Thyroid gland (tissue), 4 donors: ENCODE data around the gene PADI2. TPM values are rescaled to one million over a fixed set of nuclear protein-coding genes. Genes with fewer than 3 reads are reported as not detected.
A peak's percentile ranks its signal among the peaks of the same experiment; 100 is the strongest.

ENCODE experiments used
- DNase-seq, 2 donors: peaks; one replicate each; pipeline ENCODE4 v3.0.0-alpha.2; 2019
- H3K27ac ChIP-seq, 3 donors: fragments of 200-600 bp; sonication (generic); 1 replicate in 2 of 3; 2 replicates in 1 of 3; pipeline ENCODE4 v1.5.1; 2016 to 2019; ENCODE audit warnings: mild to moderate bottlenecking in 1 of 3, moderate library complexity in 1 of 3
- H3K27me3 ChIP-seq: fragments of 200-600 bp; sonication (generic); one replicate; pipeline ENCODE4 v1.5.1; 2019
- H3K36me3 ChIP-seq, 2 donors: fragments of 200-600 bp; sonication (generic); one replicate each; pipeline ENCODE4 v1.5.1; 2016 to 2019
- H3K4me1 ChIP-seq, 2 donors: fragments of 200-600 bp; sonication (generic); one replicate each; pipeline ENCODE4 v1.5.1; 2017 to 2019
- H3K4me3 ChIP-seq, 3 donors: fragments of 200-600 bp; sonication (generic); replicated peaks in 1 of 3; 1 replicate in 2 of 3; 2 replicates in 1 of 3; pipeline ENCODE4 v1.5.1; 2016; ENCODE audit warnings: mild to moderate bottlenecking in 1 of 3
- H3K9me3 ChIP-seq: fragments of 200-600 bp; sonication (generic); one replicate; pipeline ENCODE4 v1.5.1; 2017
- POLR2A ChIP-seq, 2 donors: fragments of 450-650 bp; IDR thresholded peaks; one replicate each; pipeline ENCODE4 v1.6.1; 2017; ENCODE audit warnings: antibody characterized with exemption in 2 of 2, mild to moderate bottlenecking in 2 of 2, moderate library complexity in 1 of 2
- WGBS, 2 donors: methylation state at CpG; one replicate each; pipeline ENCODE4 v1.1.5; 2017; 5-methylcytosine and 5-hydroxymethylcytosine counted together
- intact Hi-C: fragments of 100-400 bp; cut with DNase I; formaldehyde crosslinking; loops from one replicate; pipeline ENCODE4 v1.15.1; 2023
- total RNA-seq, 4 donors: library from RNA; depleted of rRNA; stranded (reverse); fragments of >200 nt; gene quantifications; one replicate each; pipeline ENCODE4 v1.2.3, GENCODE V29; 2016
- TF ChIP-seq, protein P1 (sequence below), 6 experiments: fragments of 200-600 bp in 3 of 6; fragments of 450-650 bp in 3 of 6; sonication (generic) in 3 of 6; IDR thresholded peaks; one replicate each; pipeline ENCODE4 v1.5.1; 2016 to 2019; ENCODE audit warnings: antibody characterized with exemption in 6 of 6, mild to moderate bottlenecking in 2 of 6, inconsistent platforms in 1 of 6, moderate library complexity in 1 of 6

PADI2 gene
- total RNA-seq, 4 donors from 2014 or later, result 0.13 to 0.49 (median 0.38) TPM

- DNase-seq, result peak; percentile 97 to 98
- peaks cover 0 to 9% of the 10 kb centered on the region in 2 donors for H3K36me3 ChIP-seq
- peak within 1 kb of the TSS in 2 of 3 donors; percentile 80 to 86 for H3K27ac ChIP-seq
- H3K4me1 ChIP-seq, result peaks cover 10 to 12% of the 10 kb centered on the region in 2 donors
- H3K9me3 ChIP-seq, result no peaks in the 10 kb centered on the region
- H3K4me3 ChIP-seq, result peak within 1 kb of the TSS; percentile 47 to 83 (median 50)
- TF ChIP-seq, protein P1, sequence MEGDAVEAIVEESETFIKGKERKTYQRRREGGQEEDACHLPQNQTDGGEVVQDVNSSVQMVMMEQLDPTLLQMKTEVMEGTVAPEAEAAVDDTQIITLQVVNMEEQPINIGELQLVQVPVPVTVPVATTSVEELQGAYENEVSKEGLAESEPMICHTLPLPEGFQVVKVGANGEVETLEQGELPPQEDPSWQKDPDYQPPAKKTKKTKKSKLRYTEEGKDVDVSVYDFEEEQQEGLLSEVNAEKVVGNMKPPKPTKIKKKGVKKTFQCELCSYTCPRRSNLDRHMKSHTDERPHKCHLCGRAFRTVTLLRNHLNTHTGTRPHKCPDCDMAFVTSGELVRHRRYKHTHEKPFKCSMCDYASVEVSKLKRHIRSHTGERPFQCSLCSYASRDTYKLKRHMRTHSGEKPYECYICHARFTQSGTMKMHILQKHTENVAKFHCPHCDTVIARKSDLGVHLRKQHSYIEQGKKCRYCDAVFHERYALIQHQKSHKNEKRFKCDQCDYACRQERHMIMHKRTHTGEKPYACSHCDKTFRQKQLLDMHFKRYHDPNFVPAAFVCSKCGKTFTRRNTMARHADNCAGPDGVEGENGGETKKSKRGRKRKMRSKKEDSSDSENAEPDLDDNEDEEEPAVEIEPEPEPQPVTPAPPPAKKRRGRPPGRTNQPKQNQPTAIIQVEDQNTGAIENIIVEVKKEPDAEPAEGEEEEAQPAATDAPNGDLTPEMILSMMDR (IDR thresholded peaks at IDR 0.05), result no peak
- TF ChIP-seq POLR2A (IDR thresholded peaks at IDR 0.05), result peak; percentile 47 to 86
- H3K27me3 ChIP-seq, result no peaks in the 10 kb centered on the region
- 1% methylated on average over 32 to 43 of the region's 44 CpGs for WGBS, 2 donors
- intact Hi-C loops, result no loop called here
Observed at GRCh38 chr1:17053685-17054410, 65.4 kb downstream of the PADI2 start, which contains the start of gene SDHB. Gene SDHB (minus strand): TSS chr1:17054032. CDS start chr1:17054019, 13 bp downstream.

- peaks cover 0 to 9% of the 10 kb centered on the region in 2 donors for H3K36me3 ChIP-seq
- no peaks in the 10 kb centered on the region for H3K9me3 ChIP-seq
- TF ChIP-seq POLR2A (IDR thresholded peaks at IDR 0.05), result no peak
- TF ChIP-seq, protein P1 (IDR thresholded peaks at IDR 0.05), result no peak
- peak overlapping the region in 2 of 3 donors; percentile 80 to 86 for H3K27ac ChIP-seq
- H3K4me3 ChIP-seq, result peak overlapping the region; percentile 47 to 83 (median 50)
- DNase-seq, result no peak
- intact Hi-C loops, result no loop called here
- H3K4me1 ChIP-seq, result peaks cover 10 to 12% of the 10 kb centered on the region in 2 donors
- 6 to 11% methylated on average over 12 of the region's 12 CpGs for WGBS, 2 donors
- no peaks in the 10 kb centered on the region for H3K27me3 ChIP-seq
Observed at GRCh38 chr1:17053086-17053684, 66.1 kb downstream of the PADI2 start.

- Histone ChIP-seq H3K27ac (no peak overlapping the region), H3K4me3 (peak overlapping the region in 1 of 3 donors; percentile 83), H3K4me1 (peaks cover 10 to 12% of the 10 kb centered on the region in 2 donors), H3K27me3 (no peaks in the 10 kb centered on the region), H3K36me3 (peaks cover 0 to 9% of the 10 kb centered on the region in 2 donors), H3K9me3 (no peaks in the 10 kb centered on the region)
- TF ChIP-seq, protein P1 (IDR thresholded peaks at IDR 0.05), result no peak
- TF ChIP-seq POLR2A (IDR thresholded peaks at IDR 0.05), result no peak
- intact Hi-C loops, result no loop called here
- no peak for DNase-seq
Observed at GRCh38 chr1:17052641-17053040, 66.6 kb downstream of the PADI2 start.

- peaks cover 10 to 12% of the 10 kb centered on the region in 2 donors for H3K4me1 ChIP-seq
- 85 to 100% methylated on average over 1 of the region's 1 CpG for WGBS, 2 donors
- no peak overlapping the region for H3K4me3 ChIP-seq
- intact Hi-C loops, result no loop called here
- TF ChIP-seq, protein P1 (IDR thresholded peaks at IDR 0.05), result no peak
- no peak for TF ChIP-seq POLR2A (IDR thresholded peaks at IDR 0.05)
- peaks cover 0 to 9% of the 10 kb centered on the region in 2 donors for H3K36me3 ChIP-seq
- no peaks in the 10 kb centered on the region for H3K9me3 ChIP-seq
- no peak overlapping the region for H3K27ac ChIP-seq
- no peak for DNase-seq
- H3K27me3 ChIP-seq, result no peaks in the 10 kb centered on the region
Observed at GRCh38 chr1:17052038-17052437, 67.2 kb downstream of the PADI2 start.

- Histone ChIP-seq H3K4me1 (peaks cover 5 to 8% of the 10 kb centered on the region in 2 donors), H3K4me3 (no peak overlapping the region), H3K36me3 (peaks cover 13 to 25% of the 10 kb centered on the region in 2 donors), H3K27me3 (no peaks in the 10 kb centered on the region), H3K9me3 (no peaks in the 10 kb centered on the region), H3K27ac (no peak overlapping the region)
- intact Hi-C loops, result loop anchor here (5.0 kb wide), 1 partner anchor 96 kb away; no protein-coding TSS in a partner anchor
- WGBS, 2 donors, result 90 to 93% methylated on average over 5 of the region's 5 CpGs
- no peak for TF ChIP-seq POLR2A (IDR thresholded peaks at IDR 0.05)
- TF ChIP-seq, protein P1 (IDR thresholded peaks at IDR 0.05), result no peak
- no peak for DNase-seq
Observed at GRCh38 chr1:17047924-17048323, 71.3 kb downstream of the PADI2 start.
